Mononuclear cell (primary cell): ENCODE measurements around the gene RTP5. TPM values are rescaled to one million over a fixed set of nuclear protein-coding genes. Genes with fewer than 3 reads are reported as not detected.
A peak's percentile ranks its signal among the peaks of the same experiment; 100 is the strongest.

ENCODE experiments used
- H3K27me3 ChIP-seq: 2 replicates; pipeline ENCODE4 v1.6.0; 2011; ENCODE audit warnings: low read length, control low read depth; ENCODE audit not compliant: insufficient read depth
- H3K4me1 ChIP-seq: 2 replicates; pipeline ENCODE4 v1.5.1; 2011; ENCODE audit warnings: mild to moderate bottlenecking, low read length, control low read depth; ENCODE audit not compliant: insufficient read depth
- H3K4me3 ChIP-seq: 2 replicates; pipeline ENCODE4 v1.5.1; 2011; ENCODE audit warnings: mild to moderate bottlenecking, low read length, moderate library complexity
- H3K9me3 ChIP-seq: 2 replicates; pipeline ENCODE4 v1.5.1; 2011; ENCODE audit warnings: low read depth, mild to moderate bottlenecking, control low read depth, low read length
- total RNA-seq: library from RNA; depleted of rRNA; stranded (reverse); fragments of >200 nt; gene quantifications from one replicate; pipeline ENCODE4 v1.2.3, GENCODE V29; 2012

Gene RTP5
- total RNA-seq, 1 donor, result 0.21 TPM

- no peaks in the 10 kb centered on the region for H3K9me3 ChIP-seq
- H3K4me3 ChIP-seq, result no peak overlapping the region
- H3K27me3 ChIP-seq, result no peaks in the 10 kb centered on the region
- H3K4me1 ChIP-seq, result no peaks in the 10 kb centered on the region
These were observed 18.0 kb upstream of the RTP5 start for GRCh38 chr2:241851325-241852115.

GRCh38 chr2:241852116-241852980 is 17.2 kb upstream of the RTP5 start:
- Histone ChIP-seq H3K27me3 (no peaks in the 10 kb centered on the region), H3K9me3 (no peaks in the 10 kb centered on the region), H3K4me1 (no peaks in the 10 kb centered on the region), H3K4me3 (no peak overlapping the region)

- Histone ChIP-seq H3K27me3 (no peaks in the 10 kb centered on the region), H3K9me3 (no peaks in the 10 kb centered on the region), H3K4me1 (no peaks in the 10 kb centered on the region), H3K4me3 (no peak overlapping the region)
These were observed 16.4 kb upstream of the RTP5 start for GRCh38 chr2:241852981-241853631.

- no peaks in the 10 kb centered on the region for H3K27me3 ChIP-seq
- H3K9me3 ChIP-seq, result no peaks in the 10 kb centered on the region
- no peak overlapping the region for H3K4me3 ChIP-seq
- peaks cover 2% of the 10 kb centered on the region for H3K4me1 ChIP-seq
These were observed 15.7 kb upstream of the RTP5 start for GRCh38 chr2:241853651-241854341.

- H3K4me3 ChIP-seq, result no peak overlapping the region
- no peaks in the 10 kb centered on the region for H3K9me3 ChIP-seq
- H3K4me1 ChIP-seq, result peaks cover 9% of the 10 kb centered on the region
- no peaks in the 10 kb centered on the region for H3K27me3 ChIP-seq
These were observed 14.9 kb upstream of the RTP5 start for GRCh38 chr2:241854342-241855244.

GRCh38 chr2:241855245-241855887 is 14.2 kb upstream of the RTP5 start:
- H3K4me1 ChIP-seq, result peaks cover 14% of the 10 kb centered on the region
- H3K27me3 ChIP-seq, result no peaks in the 10 kb centered on the region
- H3K9me3 ChIP-seq, result no peaks in the 10 kb centered on the region
- no peak overlapping the region for H3K4me3 ChIP-seq

GRCh38 chr2:241855888-241856422 is 13.6 kb upstream of the RTP5 start:
- H3K4me3 ChIP-seq, result no peak overlapping the region
- no peaks in the 10 kb centered on the region for H3K27me3 ChIP-seq
- no peaks in the 10 kb centered on the region for H3K9me3 ChIP-seq
- peaks cover 19% of the 10 kb centered on the region for H3K4me1 ChIP-seq

- Histone ChIP-seq H3K4me1 (peaks cover 19% of the 10 kb centered on the region), H3K9me3 (no peaks in the 10 kb centered on the region), H3K27me3 (peaks cover under 1% of the 10 kb centered on the region), H3K4me3 (no peak overlapping the region)
These were observed 12.4 kb upstream of the RTP5 start for GRCh38 chr2:241857041-241857541.

- Histone ChIP-seq H3K9me3 (no peaks in the 10 kb centered on the region), H3K4me3 (no peak overlapping the region), H3K27me3 (peaks cover 4% of the 10 kb centered on the region), H3K4me1 (peaks cover 19% of the 10 kb centered on the region)
These were observed 11.9 kb upstream of the RTP5 start for GRCh38 chr2:241857572-241858121.

GRCh38 chr2:241858206-241859016 is 11.1 kb upstream of the RTP5 start, which contains the start of gene PDCD1:
Gene PDCD1, minus strand, starts transcription at chr2:241858894. Its CDS starts 56 bp downstream, at chr2:241858838.
- peaks cover 24% of the 10 kb centered on the region for H3K4me1 ChIP-seq

GRCh38 chr2:241859017-241859435 is 10.5 kb upstream of the RTP5 start:
- no peaks in the 10 kb centered on the region for H3K9me3 ChIP-seq
- H3K4me3 ChIP-seq, result no peak overlapping the region
- H3K27me3 ChIP-seq, result peaks cover 15% of the 10 kb centered on the region
- peaks cover 27% of the 10 kb centered on the region for H3K4me1 ChIP-seq

More at GRCh38 chr2:241858206-241859016, 11.1 kb upstream of the RTP5 start, which contains the start of gene PDCD1:
- Histone ChIP-seq H3K4me3 (peak within 1 kb of the TSS; percentile 20), H3K9me3 (no peaks in the 10 kb centered on the region), H3K27me3 (peaks cover 11% of the 10 kb centered on the region)
